K562 (cell line): ENCODE results near the gene RAB25. TPM values are rescaled to one million over a fixed set of nuclear protein-coding genes. Genes with fewer than 3 reads are reported as not detected.
A peak's percentile ranks its signal among the peaks of the same experiment; 100 is the strongest.

Experiments used
- ATF4 ChIP-seq: fragments of 450-650 bp; formaldehyde crosslinking; IDR thresholded peaks from 2 replicates; pipeline ENCODE4 v1.4.0; 2022; ENCODE audit warnings: mild to moderate bottlenecking, moderate library complexity
- BHLHE40 ChIP-seq: IDR thresholded peaks from 2 replicates; pipeline ENCODE4 v1.6.1; 2011; ENCODE audit warnings: low read length, improper control_type of control experiment
- CHAMP1 ChIP-seq: fragments of 450-650 bp; IDR thresholded peaks from 2 replicates; pipeline ENCODE4 v1.6.1; 2016; ENCODE audit warnings: mild to moderate bottlenecking
- GABPB2 ChIP-seq: fragments of 250-450 bp; sonication (Bioruptor Pico); conservative IDR thresholded peaks from 2 replicates; pipeline ENCODE4 v1.5.1; 2021; ENCODE audit warnings: mild to moderate bottlenecking
- GATA2 ChIP-seq: sonication (generic); formaldehyde crosslinking; IDR thresholded peaks from 2 replicates; pipeline ENCODE4 v1.4.0; 2020; ENCODE audit warnings: mild to moderate bottlenecking, missing genetic modification reagents
- HDGF ChIP-seq: fragments of 450-650 bp; IDR thresholded peaks from 2 replicates; pipeline ENCODE4 v1.6.1; 2016
- KDM4B ChIP-seq, 2 experiments: fragments of 450-650 bp in 1 of 2; sonication (generic) in 1 of 2; IDR thresholded peaks; 2 replicates each; pipeline ENCODE4 v1.6.1; 2016 to 2017; ENCODE audit warnings: borderline replicate concordance in 2 of 2, antibody characterized with exemption in 1 of 2, low read depth in 1 of 2, mild to moderate bottlenecking in 1 of 2
- MEIS2 ChIP-seq: fragments of 450-650 bp; IDR thresholded peaks from 2 replicates; pipeline ENCODE4 v1.6.1; 2014; ENCODE audit warnings: mild to moderate bottlenecking; ENCODE audit not compliant: partially characterized antibody
- NCOA1 ChIP-seq: fragments of 450-650 bp; IDR thresholded peaks from 2 replicates; pipeline ENCODE4 v1.6.1; 2016; ENCODE audit warnings: low read depth
- NCOA4 ChIP-seq: fragments of 450-650 bp; IDR thresholded peaks from 2 replicates; pipeline ENCODE4 v1.6.1; 2018; ENCODE audit warnings: mild to moderate bottlenecking; ENCODE audit not compliant: partially characterized antibody
- RBM39 ChIP-seq: fragments of 200-400 bp; formaldehyde crosslinking; optimal IDR thresholded peaks from 2 replicates; pipeline ENCODE3; 2018; ENCODE audit warnings: low read depth, low read length
- SMARCA5 ChIP-seq: fragments of 450-650 bp; IDR thresholded peaks from 2 replicates; pipeline ENCODE4 v1.6.1; 2016
- SREBF2 ChIP-seq: sonication (generic); formaldehyde crosslinking; IDR thresholded peaks from 2 replicates; pipeline ENCODE4 v1.4.0; 2020; ENCODE audit warnings: mild to moderate bottlenecking, missing genetic modification reagents
- TCFL5 ChIP-seq: fragments of 250-450 bp; sonication (Bioruptor Pico); conservative IDR thresholded peaks from 2 replicates; pipeline ENCODE4 v1.6.1; 2021; ENCODE audit warnings: mild to moderate bottlenecking, moderate library complexity, matching md5 sums
- TEAD4 ChIP-seq, 2 experiments: sonication (generic) in 1 of 2; formaldehyde crosslinking in 1 of 2; IDR thresholded peaks; 2 replicates each; pipeline versions ENCODE4 v1.6.1 to v1.8.0; 2012 to 2022; ENCODE audit warnings: borderline replicate concordance in 1 of 2, inconsistent platforms in 1 of 2, low read length in 1 of 2, mild to moderate bottlenecking in 1 of 2, missing genetic modification reagents in 1 of 2
- THAP12 ChIP-seq: fragments of 250-450 bp; sonication (Bioruptor Pico); IDR thresholded peaks from 2 replicates; pipeline ENCODE4 v1.9.0; 2021; ENCODE audit warnings: mild to moderate bottlenecking, inconsistent platforms
- TRIM25 ChIP-seq: fragments of 450-650 bp; IDR thresholded peaks from 2 replicates; pipeline ENCODE4 v1.7.0; 2016; ENCODE audit warnings: borderline replicate concordance
- ZFX ChIP-seq: sonication (generic); formaldehyde crosslinking; IDR thresholded peaks from 2 replicates; pipeline ENCODE4 v1.8.0; 2022; ENCODE audit warnings: mild to moderate bottlenecking, missing genetic modification reagents, moderate library complexity
- ZNF224 ChIP-seq: sonication (generic); formaldehyde crosslinking; IDR thresholded peaks from 2 replicates; pipeline ENCODE4 v1.8.0; 2022; ENCODE audit warnings: mild to moderate bottlenecking, missing genetic modification reagents
- ZNF41 ChIP-seq: fragments of 250-450 bp; sonication (Bioruptor Pico); conservative IDR thresholded peaks from 2 replicates; pipeline ENCODE4 v1.4.0; 2020; ENCODE audit warnings: mild to moderate bottlenecking
- ZNF586 ChIP-seq: fragments of 450-650 bp; formaldehyde crosslinking; conservative IDR thresholded peaks from 2 replicates; pipeline ENCODE4 v1.4.0; 2020; ENCODE audit warnings: mild to moderate bottlenecking, moderate library complexity
- polyA plus RNA-seq, 8 experiments: library from polyadenylated mRNA; depleted of rRNA in 4 of 8; stranded (reverse) in 5 of 8; unstranded in 3 of 8; fragments of >200 nt; fragmentation: Nextera tagmentation in 2 of 8; fragmentation: Illumina TruSeq in 1 of 8; extraction: Ambion mirVana in 2 of 8; extraction: Trizol in 1 of 8; gene quantifications; 2 replicates each; pipeline versions ENCODE4 v1.2.1 to v1.2.3, GENCODE V29; 2011 to 2014; ENCODE audit warnings: inconsistent platforms in 1 of 8, missing spikeins in 1 of 8
- total RNA-seq, 7 experiments: library from RNA; depleted of rRNA in 6 of 7; stranded (reverse); fragments of >200 nt in 6 of 7; fragmentation: Illumina TruSeq in 2 of 7; extraction: Trizol in 2 of 7; gene quantifications; 2 replicates each; pipeline versions ENCODE4 v1.2.1 to v1.2.3, GENCODE V29; 2011 to 2021; ENCODE audit warnings: low replicate concordance in 1 of 7

RAB25 gene
- total and polyA plus RNA-seq, 9 of the 15 experiments (the other 6 are each of a cell fraction or from before 2014, with no cell fraction given), result 0.10 to 0.27 (median 0.13) TPM; not detected in 6

GRCh38 chr1:156106624-156107488, 45.9 kb downstream of the RAB25 start (continued):
- peak; percentile 66 for TF ChIP-seq TEAD4 (IDR thresholded peaks at IDR 0.05; ENCODE audit: low read length)
- no peak for TF ChIP-seq TEAD4 (CRISPR knock-in tag; IDR thresholded peaks at IDR 0.05; ENCODE audit: borderline replicate concordance)
- TF ChIP-seq NCOA1, result 0 out of 2 replicates have a peak, but pooled peaks have one; percentile 15
- TF ChIP-seq GATA2 (CRISPR knock-in tag), result peak; percentile 32; the same call in 1 of the 2 replicates
- TF ChIP-seq SREBF2 (CRISPR knock-in tag), result no peak
- TF ChIP-seq ZNF586 (CRISPR knock-in tag), result no peak
- no peak for TF ChIP-seq TCFL5
- no peak for TF ChIP-seq NCOA4
- TF ChIP-seq THAP12 (CRISPR knock-in tag), result no peak
- TF ChIP-seq ZFX (CRISPR knock-in tag), result peak; percentile 68
- peak; percentile 76; the same call in 1 of the 2 replicates for TF ChIP-seq SMARCA5
- TF ChIP-seq RBM39, result no peak
- no peak for TF ChIP-seq KDM4B (IDR thresholded peaks at IDR 0.05; ENCODE audit: borderline replicate concordance in 2 of 2, low read depth in 1 of 2)
- no peak for TF ChIP-seq GABPB2
- TF ChIP-seq MEIS2, result peak; percentile 62
- 0 out of 2 replicates have a peak, but pooled peaks have one; percentile 65 for TF ChIP-seq TRIM25
- TF ChIP-seq ZNF224, result no peak
- TF ChIP-seq BHLHE40, result 0 out of 2 replicates have a peak, but pooled peaks have one; percentile 26
- TF ChIP-seq ZNF41 (CRISPR knock-in tag), result no peak
- TF ChIP-seq CHAMP1, result no peak
- peak; percentile 31; the same call in 1 of the 2 replicates for TF ChIP-seq HDGF
- no peak for TF ChIP-seq ATF4 (CRISPR knock-in tag)
